ENCODE data around the gene NME7.

NME7 gene

GRCh38 chr1:169105434-169106094 is 262.0 kb downstream of the NME7 start:
- DNase-seq (ENCODE audit: insufficient read length, low spot score) (peak; percentile 46), FAIRE-seq (no peak)
- TF ChIP-seq CTCF (IDR thresholded peaks at IDR 0.05; ENCODE audit: insufficient read depth, missing control alignments), result no peak

DNA sequence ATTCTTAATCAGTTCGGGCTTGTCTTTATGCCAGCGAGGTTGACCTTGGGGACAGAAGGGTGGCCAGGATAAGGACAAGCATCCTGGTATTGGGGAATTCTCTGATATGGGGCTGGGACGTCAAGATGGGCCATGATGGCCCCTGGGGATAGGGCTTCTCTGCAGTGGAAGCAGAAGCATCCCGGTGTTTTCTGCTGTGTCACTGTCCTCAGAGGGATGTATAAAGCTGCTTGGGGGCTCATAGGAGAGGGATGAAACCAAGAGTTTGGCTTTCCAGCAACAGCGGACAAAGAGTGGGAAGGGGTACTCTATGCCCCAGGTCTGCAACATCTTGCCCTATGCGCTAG is 262.5 kb downstream of the NME7 start:
- FAIRE-seq (no peak), DNase-seq (ENCODE audit: insufficient read length, low spot score) (no peak)
- TF ChIP-seq CTCF (IDR thresholded peaks at IDR 0.05; ENCODE audit: insufficient read depth, missing control alignments), result no peak

GRCh38 chr1:169103480-169103893 is 264.1 kb downstream of the NME7 start:
- no peak for FAIRE-seq
- DNase-seq (ENCODE audit: insufficient read length, low spot score), result no peak
- TF ChIP-seq CTCF (IDR thresholded peaks at IDR 0.05; ENCODE audit: insufficient read depth, missing control alignments), result no peak

DNA sequence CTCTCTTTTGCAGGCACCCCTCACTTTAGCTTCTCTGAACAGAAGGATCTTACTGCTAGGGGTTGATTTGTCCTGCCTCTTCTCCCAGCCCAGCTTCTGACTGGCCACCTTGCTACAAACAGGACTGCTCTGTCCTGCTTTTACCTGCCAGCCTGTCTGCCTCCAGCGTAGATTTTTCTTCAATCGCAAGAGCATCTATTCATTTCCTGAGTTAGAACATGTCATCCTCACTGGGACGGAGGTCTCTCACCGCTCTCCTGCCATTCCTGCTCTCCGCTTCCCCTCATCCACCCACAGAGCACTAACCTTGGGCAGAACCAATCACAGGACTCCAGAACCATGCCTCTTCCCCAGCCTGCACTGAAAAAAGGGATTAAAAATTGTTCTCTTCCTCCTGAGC is 264.6 kb downstream of the NME7 start:
- no peak for FAIRE-seq
- no peak for TF ChIP-seq CTCF (IDR thresholded peaks at IDR 0.05; ENCODE audit: insufficient read depth, missing control alignments)
- no peak for DNase-seq (ENCODE audit: insufficient read length, low spot score)

DNA sequence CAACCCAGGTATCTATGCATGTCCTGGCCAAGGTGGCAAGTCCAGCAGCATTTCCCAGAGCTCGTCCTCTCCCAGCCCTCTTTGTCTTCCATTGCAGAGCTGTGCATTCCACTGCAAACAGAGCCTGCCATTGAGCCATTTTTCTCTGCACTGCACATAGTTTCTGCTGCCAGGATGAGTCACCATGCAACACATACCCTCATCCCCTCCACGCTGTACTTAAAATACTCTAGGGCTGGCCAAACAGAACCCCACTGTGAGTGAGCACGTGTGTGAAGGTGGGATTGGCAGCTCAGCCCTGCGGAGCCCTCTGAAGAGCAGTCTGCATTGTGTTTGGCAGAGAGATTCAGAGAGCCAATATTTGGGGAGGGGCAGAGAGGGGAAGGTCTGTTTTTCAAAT is 265.0 kb downstream of the NME7 start:
- FAIRE-seq (no peak), DNase-seq (ENCODE audit: insufficient read length, low spot score) (no peak)

GRCh38 chr1:169100651-169101088 is 266.9 kb downstream of the NME7 start:
- FAIRE-seq, result no peak
- no peak for DNase-seq (ENCODE audit: insufficient read length, low spot score)
- no peak for TF ChIP-seq CTCF (IDR thresholded peaks at IDR 0.05; ENCODE audit: insufficient read depth, missing control alignments)

More for the DNA sequence above, 265.0 kb downstream of the NME7 start:
- no peak for TF ChIP-seq CTCF (IDR thresholded peaks at IDR 0.05; ENCODE audit: insufficient read depth, missing control alignments)

DNA sequence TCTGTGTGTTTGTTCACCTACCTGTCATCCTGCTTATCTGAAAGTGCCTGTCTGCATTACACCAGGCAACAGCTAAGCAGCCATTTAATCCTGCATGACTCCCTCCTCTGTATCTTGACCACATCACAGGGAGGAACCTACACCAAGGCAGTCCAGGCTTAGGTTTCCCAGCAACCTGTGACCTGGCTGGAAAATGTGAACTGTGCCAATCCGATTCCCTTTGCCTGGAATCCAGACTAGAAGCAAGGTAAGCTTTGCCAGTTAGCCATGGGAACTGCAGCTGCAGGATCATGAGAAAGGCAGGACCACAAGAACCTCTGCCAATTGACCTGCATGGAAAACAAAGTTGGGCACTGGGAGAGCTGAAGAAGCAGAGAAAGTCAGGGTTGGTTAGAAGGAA is 267.4 kb downstream of the NME7 start:
- no peak for TF ChIP-seq CTCF (IDR thresholded peaks at IDR 0.05; ENCODE audit: insufficient read depth, missing control alignments)
- FAIRE-seq (no peak), DNase-seq (ENCODE audit: insufficient read length, low spot score) (no peak)
